Measurements from ENCODE around the gene PWP2.

Gene PWP2

GRCh38 chr21:44079446-44079845, 27.8 kb upstream of the PWP2 start:
- peaks cover 4% of the 10 kb centered on the region; the same call in 1 of the 2 replicates for H3K36me3 ChIP-seq (ENCODE audit: insufficient read depth)
- no peak for TF ChIP-seq CTCF (conservative IDR thresholded peaks at IDR 0.05; ENCODE audit: low read depth, low read length)
- H2AFZ ChIP-seq (ENCODE audit: low read depth) = no peak overlapping the region
- H3K4me2 ChIP-seq = no peak overlapping the region
- H3K27me3 ChIP-seq (ENCODE audit: insufficient read depth, low read depth) = no peaks in the 10 kb centered on the region
- no peak overlapping the region for H3K9ac ChIP-seq
- H3K4me3 ChIP-seq (IDR thresholded peaks at IDR 0.05; ENCODE audit: insufficient read depth, low read depth, low read length) = no peak overlapping the region
- no peak overlapping the region for H3K27ac ChIP-seq
- H4K20me1 ChIP-seq (ENCODE audit: insufficient read depth) = no peaks in the 10 kb centered on the region
- H3K4me1 ChIP-seq (ENCODE audit: low read depth, poor library complexity, severe bottlenecking) = no peaks in the 10 kb centered on the region
- H3K79me2 ChIP-seq (ENCODE audit: insufficient read depth, low read depth) = no peaks in the 10 kb centered on the region

- no peak overlapping the region for H3K4me3 ChIP-seq (IDR thresholded peaks at IDR 0.05; ENCODE audit: insufficient read depth, low read depth, low read length)
- H3K27me3 ChIP-seq (ENCODE audit: insufficient read depth, low read depth) = no peaks in the 10 kb centered on the region
- no peak overlapping the region for H3K4me2 ChIP-seq
- TF ChIP-seq CTCF (conservative IDR thresholded peaks at IDR 0.05; ENCODE audit: low read depth, low read length) = no peak
- no peak overlapping the region for H2AFZ ChIP-seq (ENCODE audit: low read depth)
- peaks cover 4% of the 10 kb centered on the region; the same call in 1 of the 2 replicates for H3K36me3 ChIP-seq (ENCODE audit: insufficient read depth)
- H4K20me1 ChIP-seq (ENCODE audit: insufficient read depth) = no peaks in the 10 kb centered on the region
- H3K4me1 ChIP-seq (ENCODE audit: low read depth, poor library complexity, severe bottlenecking) = no peaks in the 10 kb centered on the region
- H3K27ac ChIP-seq = no peak overlapping the region
- no peaks in the 10 kb centered on the region for H3K79me2 ChIP-seq (ENCODE audit: insufficient read depth, low read depth)
- H3K9ac ChIP-seq = no peak overlapping the region
Measured at GRCh38 chr21:44079846-44080245, 27.4 kb upstream of the PWP2 start.

- no peaks in the 10 kb centered on the region for H4K20me1 ChIP-seq (ENCODE audit: insufficient read depth)
- H3K4me2 ChIP-seq = no peak overlapping the region
- H3K79me2 ChIP-seq (ENCODE audit: insufficient read depth, low read depth) = no peaks in the 10 kb centered on the region
- H3K4me1 ChIP-seq (ENCODE audit: low read depth, poor library complexity, severe bottlenecking) = no peaks in the 10 kb centered on the region
- no peak overlapping the region for H3K27ac ChIP-seq
- no peaks in the 10 kb centered on the region for H3K27me3 ChIP-seq (ENCODE audit: insufficient read depth, low read depth)
- no peak overlapping the region for H2AFZ ChIP-seq (ENCODE audit: low read depth)
- H3K36me3 ChIP-seq (ENCODE audit: insufficient read depth) = peaks cover 7% of the 10 kb centered on the region; the same call in 1 of the 2 replicates
- no peak overlapping the region for H3K9ac ChIP-seq
- TF ChIP-seq CTCF (conservative IDR thresholded peaks at IDR 0.05; ENCODE audit: low read depth, low read length) = no peak
- no peak overlapping the region for H3K4me3 ChIP-seq (IDR thresholded peaks at IDR 0.05; ENCODE audit: insufficient read depth, low read depth, low read length)
Measured at GRCh38 chr21:44082648-44083440, 24.4 kb upstream of the PWP2 start.

- no peaks in the 10 kb centered on the region for H3K79me2 ChIP-seq (ENCODE audit: insufficient read depth, low read depth)
- no peak for TF ChIP-seq CTCF (conservative IDR thresholded peaks at IDR 0.05; ENCODE audit: low read depth, low read length)
- no peak overlapping the region for H3K27ac ChIP-seq
- H3K36me3 ChIP-seq (ENCODE audit: insufficient read depth) = peaks cover 7% of the 10 kb centered on the region; the same call in 1 of the 2 replicates
- no peak overlapping the region for H2AFZ ChIP-seq (ENCODE audit: low read depth)
- no peaks in the 10 kb centered on the region for H3K27me3 ChIP-seq (ENCODE audit: insufficient read depth, low read depth)
- no peak overlapping the region for H3K9ac ChIP-seq
- H3K4me2 ChIP-seq = no peak overlapping the region
- H3K4me1 ChIP-seq (ENCODE audit: low read depth, poor library complexity, severe bottlenecking) = no peaks in the 10 kb centered on the region
- H3K4me3 ChIP-seq (IDR thresholded peaks at IDR 0.05; ENCODE audit: insufficient read depth, low read depth, low read length) = no peak overlapping the region
- no peaks in the 10 kb centered on the region for H4K20me1 ChIP-seq (ENCODE audit: insufficient read depth)
Measured at GRCh38 chr21:44083631-44084291, 23.4 kb upstream of the PWP2 start.
